Medulla oblongata (tissue), 1 donor: Measurements from ENCODE around the gene GLRX2.

Experiments used
- DNase-seq: peaks from one replicate; pipeline ENCODE4 v3.0.0-alpha.2; 2015; ENCODE audit errors: extremely low spot score

The GLRX2 gene

DNA sequence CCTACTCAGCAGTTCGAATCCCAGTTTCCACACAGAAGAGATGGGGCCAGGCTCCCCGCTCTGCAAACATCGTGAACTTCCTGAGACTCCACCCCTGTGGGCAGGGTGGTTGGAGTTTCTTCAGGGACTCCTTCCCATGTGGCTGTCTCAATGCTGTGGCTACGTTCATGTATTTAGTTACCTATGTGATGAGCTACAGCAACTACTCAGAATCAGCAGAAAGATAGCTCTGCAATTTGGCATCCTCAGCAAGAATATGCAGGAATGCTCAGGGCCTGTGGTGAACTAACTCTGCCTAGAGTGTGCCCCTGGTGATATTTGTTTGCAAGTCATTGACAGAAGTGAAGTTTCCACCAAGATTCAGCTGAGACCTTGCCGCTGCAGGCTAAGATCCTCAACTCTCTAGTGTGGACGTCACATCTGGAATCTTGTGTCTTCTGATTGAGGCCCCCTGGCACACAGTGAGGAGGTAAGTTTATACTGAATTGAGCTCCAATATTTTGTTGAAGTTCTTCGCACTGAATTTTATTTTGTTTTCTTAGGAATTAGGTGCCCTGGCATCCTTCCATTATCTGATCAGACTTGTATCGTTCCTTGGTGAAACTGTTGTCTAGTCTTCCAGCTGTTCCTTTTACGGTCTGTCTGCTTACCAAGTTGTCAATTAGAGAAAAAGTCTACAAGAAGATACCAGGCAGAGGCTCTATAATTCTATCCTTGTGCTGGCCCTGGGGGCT, 8.2 kb upstream of the GLRX2 start:
- DNase-seq, result no peak

DNA sequence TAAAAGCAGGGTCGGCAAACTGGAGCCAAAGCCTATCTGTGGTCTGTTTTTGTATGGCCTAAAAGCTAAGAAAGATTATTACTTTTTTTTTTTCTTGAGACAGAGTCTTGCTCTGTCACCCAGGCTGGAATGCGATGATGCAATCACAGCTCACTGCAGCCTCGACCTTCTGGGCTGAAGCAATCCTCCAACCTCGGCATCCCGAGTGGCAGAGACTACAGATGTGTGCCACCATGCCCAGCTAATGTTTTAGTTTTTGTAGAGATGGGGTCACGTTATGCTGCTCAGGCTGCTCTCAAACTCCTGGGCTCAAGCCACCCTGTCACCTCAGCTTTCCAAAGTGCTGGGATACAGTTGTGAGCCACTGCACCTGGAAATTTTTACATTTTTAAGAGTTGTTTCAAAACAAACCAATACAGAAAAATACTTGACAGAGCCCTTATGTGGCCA, 6.5 kb upstream of the GLRX2 start:
- no peak for DNase-seq

DNA sequence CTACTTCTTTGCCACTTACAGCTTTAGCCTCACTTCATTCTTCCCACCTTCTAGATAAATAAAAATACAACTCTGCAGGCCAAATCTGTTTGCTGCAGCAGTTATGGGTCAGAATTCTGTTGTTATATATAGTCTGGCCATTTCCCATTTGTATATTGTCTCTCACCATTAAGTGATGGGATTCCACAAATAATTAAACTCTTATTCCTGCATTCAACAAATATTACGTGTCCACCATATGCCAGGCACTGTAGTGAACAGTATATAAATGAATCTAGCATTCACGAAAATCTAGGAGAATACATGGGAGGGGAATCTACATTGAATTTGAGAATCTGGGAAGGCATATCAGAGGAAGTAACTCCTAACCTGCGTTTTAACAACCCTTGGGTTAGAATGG, 5.7 kb upstream of the GLRX2 start:
- DNase-seq, result no peak

DNA sequence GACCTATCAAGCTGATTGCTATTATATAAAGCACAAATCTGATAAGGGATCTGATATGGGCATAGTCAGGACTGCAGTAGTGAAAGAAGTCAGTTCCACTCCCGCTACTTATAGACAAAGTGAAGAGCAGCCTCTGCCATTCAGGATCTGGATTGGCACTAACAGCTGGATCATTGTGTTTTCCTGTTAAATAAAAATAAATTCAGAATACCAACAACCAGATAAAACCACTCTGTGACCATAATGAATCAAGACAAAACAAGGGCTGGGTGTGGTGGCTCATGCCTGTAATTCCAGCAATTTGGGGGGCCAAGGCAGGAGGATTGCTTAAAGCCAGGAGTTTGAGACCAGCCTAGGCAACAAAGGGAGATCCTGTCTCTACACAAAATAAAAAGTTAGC, 5.0 kb upstream of the GLRX2 start:
- no peak for DNase-seq

DNA sequence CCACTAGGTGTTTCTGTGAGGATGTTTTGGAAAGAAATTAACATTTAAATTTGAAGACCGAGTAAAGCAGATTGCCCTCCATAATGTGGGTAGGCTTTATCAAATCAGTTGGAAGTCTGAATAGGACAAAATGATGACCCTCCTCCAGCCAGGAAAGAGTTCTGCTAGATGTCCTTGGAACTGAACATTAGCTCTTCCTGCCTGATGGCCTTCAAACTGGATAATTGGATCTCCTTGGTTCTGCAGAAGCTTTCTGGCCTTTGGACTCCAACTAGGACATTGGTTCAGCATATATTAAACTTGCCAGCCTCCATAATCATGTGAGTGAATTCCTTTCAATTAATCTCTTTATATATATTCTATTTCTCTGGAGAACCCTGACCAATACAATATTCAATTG, 4.4 kb upstream of the GLRX2 start:
- no peak for DNase-seq

DNA sequence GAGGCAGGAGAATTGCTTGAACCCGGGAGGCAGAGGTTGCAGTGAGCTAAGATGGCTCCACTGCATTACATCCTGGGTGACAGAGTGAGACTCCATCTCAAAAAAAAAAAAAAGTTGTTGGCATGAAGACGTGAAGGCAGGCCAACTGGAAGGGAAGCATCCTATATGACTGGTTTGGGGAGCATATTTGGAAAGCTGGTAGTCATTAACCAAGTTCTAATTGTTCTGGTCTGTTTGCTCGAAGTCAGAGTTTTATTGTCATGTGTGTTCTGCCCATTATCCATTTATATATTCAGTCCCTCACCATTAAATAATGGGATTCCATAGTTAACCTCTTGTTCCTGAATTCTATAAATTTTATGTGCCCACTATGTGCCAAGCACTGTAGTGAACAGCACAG, 3.3 kb upstream of the GLRX2 start:
- DNase-seq, result no peak

DNA sequence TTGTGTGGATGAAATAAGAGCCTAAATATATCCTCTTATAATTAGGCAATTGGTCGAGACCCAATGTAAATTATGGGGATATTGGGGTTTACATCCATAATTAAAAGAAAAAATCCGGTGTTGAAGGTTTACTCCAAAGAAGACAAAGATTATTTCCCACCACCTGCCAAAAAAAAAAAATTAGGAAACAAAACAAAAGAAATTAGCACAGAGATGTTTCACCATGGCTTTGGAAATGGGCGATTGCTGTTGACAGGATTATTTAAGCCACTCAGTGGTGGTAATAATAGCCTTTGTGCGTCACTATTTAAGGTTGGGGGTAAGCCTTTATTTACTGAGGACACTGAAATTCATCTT, 585 bp upstream of the GLRX2 start:
- DNase-seq, result no peak

DNA sequence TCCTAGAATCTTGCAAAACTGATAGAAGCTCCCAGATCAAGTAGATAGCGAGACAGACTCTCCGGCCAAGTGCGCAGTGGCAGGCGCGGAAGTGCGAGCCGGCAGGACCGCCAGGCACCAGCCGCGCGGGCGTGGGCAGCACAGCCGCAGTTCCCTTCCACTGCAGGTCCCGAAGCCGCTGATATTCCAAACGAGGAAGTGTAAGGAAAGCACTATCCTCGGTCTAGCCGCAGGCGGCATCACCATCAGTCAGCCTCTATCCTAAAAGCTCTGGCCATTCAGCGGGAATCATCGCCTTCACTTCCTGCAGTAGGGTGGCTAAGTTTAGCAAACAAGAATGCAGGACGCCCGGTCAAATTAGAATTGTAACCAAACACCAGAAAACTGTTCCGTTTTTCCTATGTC, 710 bp downstream of the GLRX2 start:
- peak; percentile 60 for DNase-seq

DNA sequence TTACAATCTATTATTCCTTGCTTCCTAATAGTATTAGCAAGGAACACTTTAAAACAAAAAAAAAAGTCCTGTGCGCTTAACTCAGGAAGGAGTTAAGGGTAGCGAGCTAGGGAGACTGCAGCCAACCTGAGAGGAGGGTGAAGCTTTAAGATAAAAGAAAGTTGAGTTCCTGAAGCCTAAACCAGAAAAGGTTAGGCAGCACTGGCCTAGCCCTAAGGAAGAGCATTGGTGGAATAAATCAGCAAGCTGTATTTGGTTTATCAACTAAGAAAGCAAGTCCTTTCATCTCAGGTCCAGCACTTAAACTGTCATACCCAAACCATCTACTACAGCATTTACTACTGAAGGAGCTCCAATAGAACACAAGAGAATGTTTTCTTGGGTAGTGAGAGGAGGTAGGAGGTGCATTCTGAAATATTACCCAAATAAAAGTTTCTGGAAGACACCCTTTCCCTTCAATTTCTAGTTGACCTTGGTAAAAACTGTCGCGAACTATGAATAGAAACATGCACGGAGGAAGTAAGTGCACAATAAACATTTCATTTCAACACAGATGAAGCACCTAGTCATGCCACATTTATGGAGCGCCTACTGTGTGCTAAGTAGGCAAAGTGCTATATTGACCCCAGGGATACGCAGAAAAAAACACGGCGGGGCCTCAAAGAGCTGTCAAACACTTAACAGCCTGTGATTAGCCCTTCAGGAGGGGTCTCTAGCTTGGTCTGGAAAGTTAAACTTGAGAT, 1.3 kb downstream of the GLRX2 start:
- peak; percentile 15 for DNase-seq

DNA sequence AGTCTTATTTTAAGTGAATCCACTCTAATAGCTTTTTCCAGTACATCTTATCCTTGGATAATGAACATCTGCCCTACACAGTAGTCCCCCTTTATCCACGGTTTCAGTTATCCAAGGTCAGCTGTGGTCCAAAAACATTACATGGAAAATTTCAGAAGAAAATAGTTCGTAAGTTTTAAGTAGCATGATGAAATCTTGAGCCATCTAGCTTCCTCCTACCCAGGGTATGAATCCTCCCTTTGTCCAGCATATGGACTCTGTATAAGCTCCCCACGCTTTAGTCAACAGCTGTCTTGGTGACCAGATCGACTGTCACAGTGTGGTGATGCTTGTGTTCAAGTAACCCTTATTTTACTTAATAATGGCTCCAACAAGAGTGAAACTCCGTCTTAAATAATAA, 2.6 kb downstream of the GLRX2 start:
- no peak for DNase-seq

DNA sequence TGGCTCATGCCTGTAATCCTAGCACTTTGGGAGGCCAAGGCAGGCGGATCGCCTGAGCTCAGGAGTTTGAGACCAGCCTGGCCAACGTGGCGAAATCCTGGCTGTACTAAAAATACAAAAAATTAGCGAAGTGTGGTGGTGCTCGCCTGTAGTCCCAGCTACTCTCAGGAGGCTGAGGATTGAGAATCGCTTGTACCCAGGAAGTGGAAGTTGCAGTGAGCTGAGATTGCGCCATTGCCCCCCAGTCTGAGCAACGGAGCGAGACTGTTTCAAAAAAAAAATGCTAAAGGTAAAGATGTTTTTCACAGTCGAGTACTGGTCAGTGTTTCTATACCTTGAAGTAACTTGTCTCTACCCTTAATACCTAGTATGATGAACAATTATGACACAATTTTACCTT, 11.1 kb downstream of the GLRX2 start:
- DNase-seq, result no peak

DNA sequence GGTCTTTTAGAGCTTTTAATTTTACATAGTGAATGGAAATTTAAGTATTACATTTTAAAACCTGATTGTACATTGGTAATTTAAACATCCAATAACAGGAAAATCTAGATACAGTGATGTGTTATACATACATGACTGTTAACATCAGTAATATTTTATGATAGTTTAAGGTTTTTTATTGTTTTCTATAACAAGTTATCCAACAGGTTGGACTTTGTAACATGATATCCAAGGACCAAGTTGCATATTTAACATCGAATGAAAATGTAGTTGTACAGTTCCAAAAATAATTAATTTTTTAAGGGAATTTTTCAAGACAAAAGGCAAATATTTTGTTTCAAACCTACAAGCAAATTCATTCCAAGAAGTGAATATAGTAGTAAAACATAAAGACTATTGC, 14.3 kb downstream of the GLRX2 start:
- DNase-seq, result no peak

DNA sequence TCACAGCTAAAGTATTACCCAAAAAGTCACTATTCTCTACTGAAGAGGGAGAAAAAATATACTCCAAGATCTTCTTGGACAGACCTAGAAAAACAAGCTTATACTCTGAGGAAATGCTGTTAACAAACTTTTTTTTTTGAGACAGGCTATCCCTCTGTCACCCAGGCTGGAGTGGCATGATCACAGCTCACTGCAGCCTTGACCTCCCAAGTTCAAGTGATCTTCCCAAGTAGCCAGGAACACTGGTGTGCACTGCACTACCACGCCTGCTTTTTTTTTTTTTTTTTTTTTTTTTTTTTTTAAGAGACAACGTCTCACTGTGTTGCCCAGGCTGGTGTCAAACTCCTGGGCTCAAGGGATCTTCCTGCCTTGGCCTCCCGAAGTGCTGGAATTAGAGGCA, 17.3 kb downstream of the GLRX2 start:
- no peak for DNase-seq

DNA sequence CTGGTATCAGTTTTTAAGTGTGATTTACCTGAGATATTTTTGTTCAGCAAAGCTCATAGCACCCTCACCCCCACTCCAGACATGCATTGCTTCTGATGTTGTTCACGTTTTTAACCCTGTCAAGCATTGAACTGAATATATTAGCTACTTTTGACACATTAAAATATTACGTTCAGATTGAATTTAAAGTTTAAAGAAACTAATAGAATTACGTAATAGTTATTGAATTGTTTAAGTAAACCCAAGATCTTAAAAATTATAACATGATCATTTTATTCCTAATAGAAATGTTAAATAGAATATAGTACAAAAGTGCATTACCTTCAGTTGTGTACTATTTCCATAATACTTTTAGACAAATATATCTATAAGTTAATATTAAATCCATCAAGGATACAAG, 18.9 kb downstream of the GLRX2 start:
- no peak for DNase-seq

DNA sequence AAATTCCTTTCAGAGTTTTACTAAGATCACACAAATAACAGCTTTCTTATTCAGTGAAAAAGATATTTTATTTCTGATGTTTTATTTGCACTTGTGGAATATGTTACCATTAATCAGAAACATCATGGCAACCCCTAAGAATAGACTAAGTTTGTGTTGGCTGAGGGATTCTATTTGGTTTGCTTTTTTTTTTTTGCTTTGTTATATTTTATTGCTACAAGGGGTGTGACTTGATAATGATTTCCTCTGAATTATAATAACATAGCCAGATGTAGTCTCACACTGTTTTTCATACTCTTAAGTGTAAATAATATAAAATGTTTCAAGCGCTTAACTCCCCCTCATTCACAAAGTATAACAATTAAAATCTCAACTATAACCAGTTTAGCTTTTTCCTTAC, 20.0 kb downstream of the GLRX2 start:
- no peak for DNase-seq

DNA sequence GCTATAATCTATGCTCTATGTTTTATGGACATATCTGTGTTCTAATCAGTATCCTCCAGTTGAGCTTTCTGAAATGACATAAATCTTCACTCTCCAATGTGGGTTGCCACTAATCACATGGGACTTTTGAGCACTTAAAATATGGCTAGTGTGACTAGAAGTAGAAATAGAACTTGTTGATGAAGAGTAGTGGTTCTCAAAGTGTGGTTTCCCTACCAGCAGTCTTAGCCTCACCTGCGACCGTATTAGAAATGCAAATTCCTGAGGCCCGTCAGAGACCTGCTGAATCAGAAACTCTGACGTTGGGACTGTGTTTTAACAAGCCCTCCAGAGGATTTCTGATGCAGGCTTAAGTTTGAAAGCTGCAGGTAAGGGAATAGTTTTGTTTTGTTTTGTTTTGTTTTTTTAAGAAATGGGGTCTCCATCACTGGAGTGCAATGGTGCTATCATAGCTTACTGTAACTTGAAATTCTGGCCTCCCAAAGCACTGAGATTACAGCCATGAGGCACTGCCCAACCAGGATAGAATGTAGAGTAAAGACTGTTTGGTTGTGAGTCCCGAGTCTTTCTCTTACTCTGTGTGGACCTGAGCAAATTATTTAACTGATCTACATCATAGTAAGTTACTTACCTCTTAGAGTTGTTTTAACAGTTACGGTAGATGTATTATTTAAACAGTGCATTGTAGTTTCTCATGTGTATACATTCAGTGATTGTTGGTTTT, 21.7 kb downstream of the GLRX2 start:
- DNase-seq, result no peak

DNA sequence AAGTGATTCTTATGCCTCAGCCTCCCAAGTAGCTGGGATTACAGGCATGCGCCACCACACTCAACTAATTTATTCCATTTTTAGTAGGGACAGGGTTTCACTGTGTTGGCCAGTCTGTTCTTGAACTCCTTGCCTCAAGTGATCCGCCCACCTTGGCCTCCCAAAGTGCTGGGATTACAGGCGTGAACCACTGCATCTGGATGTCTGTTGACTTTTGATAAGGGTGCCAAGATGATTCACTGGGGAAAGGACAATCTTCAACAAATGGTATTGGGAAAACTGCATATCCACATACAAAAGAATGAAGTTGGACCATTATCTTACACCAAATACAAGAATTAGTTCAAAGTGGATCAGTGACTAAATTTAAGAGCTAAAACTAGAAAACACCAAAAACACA, 26.0 kb downstream of the GLRX2 start:
- DNase-seq, result no peak

DNA sequence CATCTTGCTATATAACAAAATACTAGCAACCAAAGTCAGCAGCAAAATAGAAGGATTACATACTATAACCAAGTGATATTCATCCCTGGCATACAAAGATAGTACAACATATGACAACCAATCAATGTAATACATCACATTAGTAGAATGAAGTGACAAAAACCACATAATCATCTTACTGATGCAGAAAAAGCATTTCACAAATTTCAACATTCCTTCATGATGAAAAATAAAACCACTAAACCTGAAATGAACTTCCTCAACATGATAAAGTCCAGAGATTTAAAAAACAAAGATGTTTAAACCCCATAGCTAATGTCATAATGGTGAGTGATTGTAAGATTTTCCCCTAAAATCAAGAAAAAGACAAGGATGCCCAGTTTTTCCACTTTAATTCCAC, 27.2 kb downstream of the GLRX2 start:
- DNase-seq, result no peak

DNA sequence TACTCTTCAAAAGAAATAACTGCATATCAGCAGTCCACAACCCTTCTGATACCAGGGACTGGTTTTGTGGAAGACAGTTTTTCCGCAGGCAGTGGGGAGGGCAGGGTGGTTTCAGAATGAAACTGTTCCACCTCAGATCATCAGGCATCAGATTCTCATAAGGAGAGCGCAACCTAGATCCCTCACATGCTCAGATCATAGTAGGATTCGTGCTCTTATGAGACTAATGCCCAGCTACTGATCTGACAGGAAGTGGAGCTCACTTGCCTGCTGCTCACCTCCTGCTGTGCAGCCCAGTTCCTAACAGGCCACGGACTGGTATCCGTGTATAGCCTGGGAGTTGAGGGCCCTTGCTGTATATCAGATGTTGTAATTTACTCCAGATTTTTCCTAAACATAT, 34.3 kb downstream of the GLRX2 start:
- DNase-seq, result no peak

DNA sequence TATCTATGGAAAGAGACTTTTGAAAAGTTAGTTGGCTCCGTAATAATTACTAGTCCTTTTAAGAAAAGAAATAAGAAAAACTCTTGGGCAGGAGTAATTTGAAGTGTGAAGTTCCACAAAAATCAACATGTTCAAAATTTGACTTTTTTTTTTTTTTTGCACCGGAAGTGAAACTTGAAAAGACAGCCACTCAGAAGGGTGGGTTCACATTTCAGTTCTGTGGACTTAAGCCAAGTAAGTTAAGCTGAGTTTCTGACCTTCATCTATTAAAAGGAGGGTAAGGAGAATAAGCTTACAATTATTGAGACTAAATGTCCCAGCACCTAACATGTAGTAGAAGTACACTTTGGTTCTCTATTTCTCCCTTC, 34.8 kb downstream of the GLRX2 start:
- no peak for DNase-seq

DNA sequence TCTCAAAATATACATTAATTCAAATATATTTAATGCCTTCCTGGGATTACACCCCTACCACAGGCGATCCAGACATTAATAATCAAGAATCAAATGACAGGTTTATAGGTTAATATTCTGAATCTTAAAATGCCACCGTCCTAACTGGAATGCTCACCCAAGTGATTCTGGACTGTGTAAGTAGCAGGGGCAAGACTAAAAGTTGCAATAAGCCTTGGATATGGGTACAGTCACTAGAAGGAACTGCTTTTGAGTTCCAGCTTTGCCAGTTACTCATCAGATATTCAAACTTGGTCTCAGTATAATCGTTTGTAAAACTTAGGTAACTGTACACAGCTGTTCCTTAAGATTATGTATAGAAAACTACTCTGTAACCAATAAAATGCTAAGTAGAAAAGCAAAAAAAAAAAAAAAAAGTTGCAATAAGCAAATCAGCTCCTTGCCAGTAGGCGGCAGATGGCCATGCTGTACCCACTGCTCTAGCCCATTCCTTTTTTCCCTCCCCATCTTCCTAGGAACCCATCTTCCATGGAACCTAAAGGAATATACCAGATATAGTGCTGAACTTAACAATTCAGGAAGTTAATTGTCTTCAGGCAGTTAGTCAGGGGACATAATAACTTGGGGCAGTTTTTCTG, 35.3 kb downstream of the GLRX2 start:
- no peak for DNase-seq

DNA sequence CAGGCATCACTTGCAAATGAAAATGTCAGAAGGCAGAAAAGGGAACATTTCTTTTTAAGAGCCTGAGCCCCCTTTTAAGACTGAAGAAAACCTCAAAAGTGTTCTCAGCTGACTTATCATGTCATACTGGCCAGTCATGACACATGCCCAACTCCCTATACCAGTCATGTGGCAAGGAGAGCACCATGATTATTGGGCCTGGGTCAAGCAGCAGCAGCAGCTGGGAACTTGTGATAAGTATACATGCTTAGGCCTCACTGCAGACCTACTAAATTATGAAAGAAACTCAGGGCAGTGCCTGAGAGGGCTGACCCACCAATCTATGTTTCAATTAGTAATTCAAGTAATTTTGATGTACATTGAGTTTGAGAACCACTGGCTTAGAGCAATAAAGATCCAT, 37.2 kb downstream of the GLRX2 start:
- no peak for DNase-seq

DNA sequence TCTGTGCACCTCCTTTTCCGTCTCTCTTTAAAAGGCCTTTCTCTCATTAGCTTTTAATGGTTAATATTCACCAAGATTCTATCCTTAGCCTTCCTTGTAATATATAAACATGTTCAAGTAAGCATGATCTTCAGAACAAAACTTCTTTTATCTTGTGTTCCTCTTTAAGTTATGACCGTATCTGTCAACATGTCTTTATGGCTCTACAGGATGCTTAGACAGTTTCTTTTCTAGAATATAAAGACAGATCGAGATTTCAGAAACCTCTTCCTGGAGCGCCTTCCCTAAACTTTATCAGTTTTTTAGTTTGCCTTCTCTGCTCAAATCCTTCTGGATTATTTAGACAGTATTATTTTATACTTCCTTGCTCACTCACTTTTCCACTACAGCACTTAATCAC, 38.6 kb downstream of the GLRX2 start:
- DNase-seq, result no peak
